Keratinocyte (primary cell): ENCODE results near the gene ZFYVE9.

ENCODE experiments used
- CTCF ChIP-seq, 3 experiments: IDR thresholded peaks in 1 of 3; conservative IDR thresholded peaks in 1 of 3; optimal IDR thresholded peaks in 1 of 3; 2 replicates in 2 of 3; 3 replicates in 1 of 3; pipeline versions ENCODE3 to v1.5.1; 2011; ENCODE audit warnings: low read length in 3 of 3, mild to moderate bottlenecking in 3 of 3, moderate library complexity in 2 of 3, control low read depth in 1 of 3, inconsistent platforms in 1 of 3; ENCODE audit not compliant: insufficient read depth in 2 of 3; ENCODE audit errors: extremely low read depth in 1 of 3
- EZH2 ChIP-seq: IDR thresholded peaks from one replicate; pipeline ENCODE4 v1.6.1; 2012; ENCODE audit warnings: inconsistent platforms, mild to moderate bottlenecking, low read length, moderate library complexity

GRCh38 chr1:52367272-52367671, 225.4 kb downstream of the ZFYVE9 start:
- TF ChIP-seq EZH2 (no peak), CTCF (optimal IDR thresholded peaks at IDR 0.05 in 1 of 3, IDR thresholded peaks at IDR 0.05 in 1 of 3, conservative IDR thresholded peaks at IDR 0.05 in 1 of 3; ENCODE audit: extremely low read depth in 1 of 3, insufficient read depth in 2 of 3, low read length in 3 of 3) (no peak)
